Fibroblast of skin of left biceps (primary cell): Measurements from ENCODE around the gene TRPC1.

Experiments used
- DNase-seq, 2 experiments: peaks; one replicate each; pipeline ENCODE4 v3.0.0-alpha.2; 2013; ENCODE audit warnings: low read depth in 2 of 2

TRPC1 gene

GRCh38 chr3:142839831-142840230, 116.0 kb downstream of the TRPC1 start:
- no peak for DNase-seq

- DNase-seq: no peak
Observed at GRCh38 chr3:142844339-142844977, 120.6 kb downstream of the TRPC1 start.

GRCh38 chr3:142846779-142847577, 123.1 kb downstream of the TRPC1 start:
- no peak for DNase-seq

- no peak for DNase-seq
Observed at GRCh38 chr3:142849148-142849547, 125.3 kb downstream of the TRPC1 start.

- DNase-seq: peak; percentile 35 to 38
Observed at GRCh38 chr3:142850395-142851023, 126.7 kb downstream of the TRPC1 start.

- DNase-seq: no peak
Observed at GRCh38 chr3:142852009-142852408, 128.2 kb downstream of the TRPC1 start.

- DNase-seq: peak; percentile 36 to 40
Observed at GRCh38 chr3:142853270-142854168, 129.7 kb downstream of the TRPC1 start.

GRCh38 chr3:142857056-142857455, 133.2 kb downstream of the TRPC1 start:
- no peak for DNase-seq
